SJSA1 (cell line): ENCODE measurements around the gene ARHGEF10L. TPM values are rescaled to one million over a fixed set of nuclear protein-coding genes. Genes with fewer than 3 reads are reported as not detected.

Source experiments
- DNase-seq, 2 experiments: peaks; one replicate each; pipeline ENCODE4 v3.0.0-alpha.2; 2015 to 2020; ENCODE audit warnings: low spot score in 2 of 2, low read depth in 1 of 2
- H3K27ac ChIP-seq: fragments of 250-450 bp; sonication (Bioruptor Pico); 2 replicates; pipeline ENCODE4 v1.5.1; 2020; ENCODE audit warnings: mild to moderate bottlenecking, moderate library complexity
- H3K27me3 ChIP-seq: fragments of 250-450 bp; sonication (Bioruptor Pico); replicated peaks from 2 replicates; pipeline ENCODE4 v1.5.1; 2020; ENCODE audit warnings: mild to moderate bottlenecking, moderate library complexity
- H3K36me3 ChIP-seq: fragments of 250-450 bp; sonication (Bioruptor Pico); 2 replicates; pipeline ENCODE4 v1.5.1; 2020; ENCODE audit warnings: mild to moderate bottlenecking
- H3K4me1 ChIP-seq: fragments of 250-450 bp; sonication (Bioruptor Pico); replicated peaks from 2 replicates; pipeline ENCODE4 v1.6.1; 2021; ENCODE audit warnings: mild to moderate bottlenecking
- H3K4me3 ChIP-seq: fragments of 250-450 bp; sonication (Bioruptor Pico); 2 replicates; pipeline ENCODE4 v1.5.1; 2020; ENCODE audit warnings: mild to moderate bottlenecking
- H3K9me3 ChIP-seq: fragments of 250-450 bp; sonication (Bioruptor Pico); replicated peaks from 2 replicates; pipeline ENCODE4 v1.5.1; 2020; ENCODE audit warnings: mild to moderate bottlenecking
- total RNA-seq: library from RNA; depleted of rRNA; stranded (reverse); fragments of >200 nt; shearing (Covaris generic); gene quantifications from 2 replicates; pipeline ENCODE4 v1.2.3, GENCODE V29; 2014

The ARHGEF10L gene
- total RNA-seq, 1 experiment from 2014 or later: 12.8 TPM

DNA sequence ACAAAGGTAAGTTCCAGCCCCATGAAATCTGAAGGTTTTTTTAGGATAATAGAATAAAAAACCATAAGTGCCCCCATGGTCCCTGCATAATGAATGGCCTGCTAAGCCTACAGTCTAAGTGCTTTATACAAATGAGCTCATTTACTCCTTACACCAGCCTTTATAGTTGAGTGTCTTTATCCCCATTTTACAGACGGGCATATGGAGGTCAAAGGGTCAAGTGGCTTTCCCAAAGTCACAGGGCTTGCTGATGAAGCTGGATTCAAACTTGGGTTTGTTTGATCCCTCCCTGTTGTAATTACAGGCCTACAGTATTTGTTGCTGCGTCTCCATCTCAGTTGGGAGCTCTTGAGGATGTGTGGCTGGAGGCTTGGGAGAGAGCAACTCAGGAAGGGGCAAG, 28.3 kb upstream of the ARHGEF10L start:
- Histone ChIP-seq H3K4me3 (no peak overlapping the region), H3K4me1 (no peaks in the 10 kb centered on the region), H3K27me3 (no peaks in the 10 kb centered on the region), H3K27ac (no peak overlapping the region), H3K9me3 (no peaks in the 10 kb centered on the region), H3K36me3 (no peaks in the 10 kb centered on the region)
- no peak for DNase-seq

GRCh38 chr1:17513131-17513530, 26.4 kb upstream of the ARHGEF10L start:
- no peaks in the 10 kb centered on the region for H3K9me3 ChIP-seq
- no peak overlapping the region for H3K4me3 ChIP-seq
- no peak for DNase-seq
- H3K4me1 ChIP-seq: no peaks in the 10 kb centered on the region
- no peaks in the 10 kb centered on the region for H3K36me3 ChIP-seq
- no peak overlapping the region for H3K27ac ChIP-seq
- no peaks in the 10 kb centered on the region for H3K27me3 ChIP-seq

GRCh38 chr1:17514776-17515175, 24.7 kb upstream of the ARHGEF10L start:
- no peaks in the 10 kb centered on the region for H3K27me3 ChIP-seq
- H3K4me3 ChIP-seq: no peak overlapping the region
- no peaks in the 10 kb centered on the region for H3K9me3 ChIP-seq
- no peak overlapping the region for H3K27ac ChIP-seq
- no peaks in the 10 kb centered on the region for H3K4me1 ChIP-seq
- DNase-seq: no peak
- no peaks in the 10 kb centered on the region for H3K36me3 ChIP-seq

DNA sequence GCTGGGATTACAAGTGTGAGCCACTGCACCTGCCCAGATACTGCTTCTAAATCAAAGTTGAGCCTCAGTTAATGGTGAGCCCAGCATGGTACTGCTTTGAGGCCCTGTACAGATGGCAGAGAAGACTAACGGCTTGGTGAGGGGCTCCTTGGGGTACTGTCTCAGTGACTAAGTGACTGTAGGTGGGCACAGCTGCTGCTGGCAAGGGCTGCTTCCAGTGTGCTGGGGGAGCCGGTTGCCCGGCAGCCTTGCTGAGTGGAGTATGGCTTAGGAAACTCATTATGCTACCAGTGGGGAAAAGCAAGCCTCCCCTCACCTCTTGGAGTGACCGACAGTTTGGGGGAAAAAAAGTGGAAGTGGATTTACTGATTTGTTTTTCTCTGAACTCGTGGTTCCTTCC, 23.6 kb upstream of the ARHGEF10L start:
- Histone ChIP-seq H3K36me3 (no peaks in the 10 kb centered on the region), H3K27ac (no peak overlapping the region), H3K9me3 (no peaks in the 10 kb centered on the region), H3K4me1 (no peaks in the 10 kb centered on the region), H3K27me3 (no peaks in the 10 kb centered on the region), H3K4me3 (no peak overlapping the region)
- no peak for DNase-seq

GRCh38 chr1:17516303-17517214, 22.9 kb upstream of the ARHGEF10L start:
- Histone ChIP-seq H3K36me3 (no peaks in the 10 kb centered on the region), H3K4me1 (no peaks in the 10 kb centered on the region), H3K9me3 (no peaks in the 10 kb centered on the region), H3K27ac (no peak overlapping the region), H3K4me3 (no peak overlapping the region), H3K27me3 (no peaks in the 10 kb centered on the region)
- DNase-seq: no peak

DNA sequence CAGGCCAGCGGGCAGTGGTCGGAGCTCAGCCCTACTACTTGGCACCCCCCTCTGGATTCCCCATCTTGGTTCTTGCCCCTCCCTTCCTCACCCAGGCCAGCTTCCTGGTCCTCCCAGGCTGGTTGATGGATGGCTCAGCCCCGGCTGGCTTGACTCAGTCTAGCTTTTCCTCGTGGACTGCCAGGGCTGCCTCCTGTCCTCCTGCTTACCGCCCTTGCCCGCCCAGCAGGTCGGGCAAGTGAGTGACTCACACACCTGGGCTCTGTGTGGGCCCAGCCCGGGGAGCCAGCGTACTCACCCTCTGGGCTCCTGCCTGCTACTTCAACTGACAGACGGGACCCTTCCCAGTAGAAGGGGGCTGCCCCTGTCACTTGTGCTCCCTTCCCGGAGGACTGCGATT, 19.5 kb upstream of the ARHGEF10L start:
- no peaks in the 10 kb centered on the region for H3K9me3 ChIP-seq
- DNase-seq: no peak
- H3K4me3 ChIP-seq: no peak overlapping the region
- no peaks in the 10 kb centered on the region for H3K36me3 ChIP-seq
- H3K4me1 ChIP-seq: no peaks in the 10 kb centered on the region
- no peak overlapping the region for H3K27ac ChIP-seq
- H3K27me3 ChIP-seq: no peaks in the 10 kb centered on the region

GRCh38 chr1:17520473-17521319, 18.8 kb upstream of the ARHGEF10L start:
- no peaks in the 10 kb centered on the region for H3K36me3 ChIP-seq
- H3K27ac ChIP-seq: no peak overlapping the region
- H3K4me1 ChIP-seq: no peaks in the 10 kb centered on the region
- no peak overlapping the region for H3K4me3 ChIP-seq
- no peaks in the 10 kb centered on the region for H3K9me3 ChIP-seq
- DNase-seq: no peak
- H3K27me3 ChIP-seq: no peaks in the 10 kb centered on the region

GRCh38 chr1:17521946-17522612, 17.4 kb upstream of the ARHGEF10L start:
- H3K36me3 ChIP-seq: no peaks in the 10 kb centered on the region
- no peaks in the 10 kb centered on the region for H3K9me3 ChIP-seq
- DNase-seq: no peak
- H3K27me3 ChIP-seq: no peaks in the 10 kb centered on the region
- no peak overlapping the region for H3K4me3 ChIP-seq
- no peak overlapping the region for H3K27ac ChIP-seq
- H3K4me1 ChIP-seq: no peaks in the 10 kb centered on the region

DNA sequence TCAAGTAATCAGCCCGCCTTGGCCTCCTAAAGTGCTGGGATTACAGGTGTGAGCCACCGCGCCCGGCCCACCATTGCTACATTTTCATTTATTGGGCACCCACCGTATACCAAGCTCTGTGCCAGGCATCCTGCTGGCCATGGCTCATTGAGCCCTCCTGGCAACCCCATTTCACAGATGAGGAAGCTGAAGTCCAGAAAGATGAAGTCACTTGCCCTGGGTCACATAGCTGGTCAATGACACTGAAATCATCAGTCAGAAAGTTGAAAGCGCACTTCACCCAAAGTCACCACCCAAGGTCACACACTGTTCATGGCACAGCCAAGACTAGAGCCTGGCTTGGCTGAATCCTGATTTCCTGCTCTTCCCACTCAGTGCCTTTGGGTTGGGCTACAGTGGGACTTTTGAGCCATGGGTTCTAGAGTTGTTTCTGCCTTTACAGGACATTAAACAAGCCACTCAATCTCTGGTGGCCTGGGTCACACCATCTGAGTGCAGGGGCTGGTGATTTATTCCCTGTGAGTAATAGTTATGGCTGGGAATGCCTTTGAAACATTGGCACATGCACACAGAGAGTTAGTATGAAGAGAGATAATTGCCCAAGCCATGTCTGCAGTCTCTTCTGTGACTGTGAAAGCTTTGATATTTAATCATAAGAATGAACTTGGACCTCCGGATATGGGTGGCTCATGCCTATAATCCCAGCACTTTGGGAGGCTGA, 16.0 kb upstream of the ARHGEF10L start:
- no peak for DNase-seq
- Histone ChIP-seq H3K27ac (no peak overlapping the region), H3K4me3 (no peak overlapping the region), H3K36me3 (no peaks in the 10 kb centered on the region), H3K4me1 (no peaks in the 10 kb centered on the region), H3K9me3 (no peaks in the 10 kb centered on the region), H3K27me3 (no peaks in the 10 kb centered on the region)

DNA sequence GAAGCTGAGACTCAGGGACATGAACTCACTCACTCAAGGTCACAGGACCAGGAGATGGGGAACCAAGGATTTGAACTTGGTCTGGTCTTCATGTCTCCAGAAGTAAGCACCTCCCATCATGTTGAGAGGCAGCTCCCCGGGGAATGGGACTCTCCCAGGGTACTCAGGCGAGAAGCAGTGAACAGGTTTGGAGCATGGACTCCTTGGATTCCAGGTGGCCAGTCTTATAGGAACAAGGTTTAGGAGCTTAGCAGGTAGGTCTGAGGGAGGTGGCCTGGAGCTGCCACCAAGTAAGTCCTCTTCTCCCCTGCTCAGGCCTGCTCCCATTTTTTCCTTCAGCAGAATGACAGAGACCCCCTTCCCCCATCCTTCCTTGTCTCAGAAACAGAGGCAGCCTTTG, 14.9 kb upstream of the ARHGEF10L start:
- H3K27me3 ChIP-seq: no peaks in the 10 kb centered on the region
- H3K27ac ChIP-seq: no peak overlapping the region
- H3K4me3 ChIP-seq: no peak overlapping the region
- no peaks in the 10 kb centered on the region for H3K36me3 ChIP-seq
- no peaks in the 10 kb centered on the region for H3K9me3 ChIP-seq
- DNase-seq: no peak
- no peaks in the 10 kb centered on the region for H3K4me1 ChIP-seq

GRCh38 chr1:17525996-17526686, 13.4 kb upstream of the ARHGEF10L start:
- Histone ChIP-seq H3K27me3 (no peaks in the 10 kb centered on the region), H3K4me3 (no peak overlapping the region), H3K27ac (no peak overlapping the region), H3K36me3 (no peaks in the 10 kb centered on the region), H3K9me3 (no peaks in the 10 kb centered on the region), H3K4me1 (no peaks in the 10 kb centered on the region)
- DNase-seq: no peak

- no peaks in the 10 kb centered on the region for H3K27me3 ChIP-seq
- no peak overlapping the region for H3K27ac ChIP-seq
- no peaks in the 10 kb centered on the region for H3K9me3 ChIP-seq
- H3K4me1 ChIP-seq: no peaks in the 10 kb centered on the region
- H3K4me3 ChIP-seq: no peak overlapping the region
- no peaks in the 10 kb centered on the region for H3K36me3 ChIP-seq
- DNase-seq: no peak
Measured at GRCh38 chr1:17527036-17527914, 12.2 kb upstream of the ARHGEF10L start.
